Calu3 (cell line): ENCODE measurements around the gene PLG. TPM values are rescaled to one million over a fixed set of nuclear protein-coding genes. Genes with fewer than 3 reads are reported as not detected.
"Not testable (repeated sequence)": the region's sequence is repeated elsewhere in the genome, so short reads cannot be mapped to it uniquely, and the experiment has no call there.

Source experiments
- BruUV-seq: library from RNA; stranded (reverse); fragments of 400-500 nt; replicated peaks from 2 replicates; lab custom pipeline; 2021; lab: Mats Ljungman, UMichigan
- CTCF ChIA-PET: fragments of 300-600 bp; sonication (Branson Sonifier 250); formaldehyde crosslinking; loops from one replicate; lab custom pipeline; 2022; ENCODE audit warnings: antibody characterized with exemption; lab: Charles Lee
- DNase-seq: peaks from one replicate; pipeline ENCODE4 v3.0.0; 2022
- H3K27ac Mint-ChIP-seq: one replicate; pipeline ENCODE4 v1.8.0; 2022; ENCODE audit warnings: mixed read lengths; ENCODE audit not compliant: unreplicated experiment
- H3K27me3 Mint-ChIP-seq: one replicate; pipeline ENCODE4 v1.8.0; 2022; ENCODE audit warnings: mixed read lengths; ENCODE audit not compliant: unreplicated experiment
- H3K36me3 Mint-ChIP-seq: one replicate; pipeline ENCODE4 v1.8.0; 2022; ENCODE audit warnings: mild to moderate bottlenecking, moderate library complexity, mixed read lengths; ENCODE audit not compliant: insufficient read depth, unreplicated experiment
- H3K4me1 Mint-ChIP-seq: one replicate; pipeline ENCODE4 v1.8.0; 2022; ENCODE audit warnings: mild to moderate bottlenecking, low read depth, mixed read lengths; ENCODE audit not compliant: unreplicated experiment
- H3K4me3 Mint-ChIP-seq: one replicate; pipeline ENCODE4 v1.8.0; 2022; ENCODE audit warnings: mild to moderate bottlenecking, low read depth, moderate library complexity, mixed read lengths; ENCODE audit not compliant: unreplicated experiment
- H3K9me3 Mint-ChIP-seq: one replicate; pipeline ENCODE4 v1.8.0; 2022; ENCODE audit warnings: low read depth, mixed read lengths; ENCODE audit not compliant: unreplicated experiment
- CTCF ChIP-seq: fragments of 200-600 bp; IDR thresholded peaks from one replicate; pipeline ENCODE4 v1.8.0; 2022; ENCODE audit warnings: antibody characterized with exemption; ENCODE audit not compliant: unreplicated experiment
- intact Hi-C: fragments of 100-400 bp; cut with micrococcal nuclease; formaldehyde crosslinking; loops from one replicate; pipeline ENCODE4 v1.10.0; 2022; ENCODE audit not compliant: unreplicated experiment
- total RNA-seq: library from RNA; stranded (reverse); gene quantifications from 2 replicates; pipeline ENCODE4 v1.2.3, GENCODE V29; 2022

Gene PLG
- total RNA-seq, 1 experiment from 2014 or later = not detected

- no peaks in the 10 kb centered on the region for H3K4me1 Mint-ChIP-seq
- H3K36me3 Mint-ChIP-seq = no peaks in the 10 kb centered on the region
- no peak overlapping the region for H3K4me3 Mint-ChIP-seq
- no peak overlapping the region for H3K27ac Mint-ChIP-seq
- intact Hi-C loops = no loop called here
- TF ChIP-seq CTCF = no peak
- H3K9me3 Mint-ChIP-seq = no peaks in the 10 kb centered on the region
- BruUV-seq = no TSS peak
- H3K27me3 Mint-ChIP-seq = peaks cover 24% of the 10 kb centered on the region
- CTCF ChIA-PET = no interaction called here
- no peak for DNase-seq
Observed at GRCh38 chr6:160678744-160679401, 23.2 kb upstream of the PLG start.

GRCh38 chr6:160679402-160679769, 22.7 kb upstream of the PLG start:
- H3K4me1 Mint-ChIP-seq = no peaks in the 10 kb centered on the region
- H3K27me3 Mint-ChIP-seq = peaks cover 19% of the 10 kb centered on the region
- no peak overlapping the region for H3K27ac Mint-ChIP-seq
- no peaks in the 10 kb centered on the region for H3K36me3 Mint-ChIP-seq
- CTCF ChIA-PET = no interaction called here
- intact Hi-C loops = no loop called here
- H3K9me3 Mint-ChIP-seq = no peaks in the 10 kb centered on the region
- no TSS peak for BruUV-seq
- no peak for TF ChIP-seq CTCF
- H3K4me3 Mint-ChIP-seq = no peak overlapping the region
- DNase-seq = no peak

- CTCF ChIA-PET, intact Hi-C loops, H3K9me3 Mint-ChIP-seq, DNase-seq, H3K36me3 Mint-ChIP-seq, H3K27me3 Mint-ChIP-seq, H3K27ac Mint-ChIP-seq, BruUV-seq, H3K4me1 Mint-ChIP-seq, H3K4me3 Mint-ChIP-seq: not testable (repeated sequence)
Observed at GRCh38 chr6:160685101-160685761, 16.8 kb upstream of the PLG start.

GRCh38 chr6:160685762-160686450, 16.1 kb upstream of the PLG start:
- H3K4me3 Mint-ChIP-seq = no peak overlapping the region
- H3K9me3 Mint-ChIP-seq = no peaks in the 10 kb centered on the region
- H3K36me3 Mint-ChIP-seq = no peaks in the 10 kb centered on the region
- no peak overlapping the region for H3K27ac Mint-ChIP-seq
- no TSS peak for BruUV-seq
- no peaks in the 10 kb centered on the region for H3K4me1 Mint-ChIP-seq
- no peak for TF ChIP-seq CTCF
- no peak for DNase-seq
- CTCF ChIA-PET = no interaction called here
- intact Hi-C loops = no loop called here
- H3K27me3 Mint-ChIP-seq = no peaks in the 10 kb centered on the region
